ENCODE data around the gene MRPL33.
"Not testable (repeated sequence)": the region's sequence is repeated elsewhere in the genome, so short reads cannot be mapped to it uniquely, and the experiment has no call there.

Gene MRPL33

DNA sequence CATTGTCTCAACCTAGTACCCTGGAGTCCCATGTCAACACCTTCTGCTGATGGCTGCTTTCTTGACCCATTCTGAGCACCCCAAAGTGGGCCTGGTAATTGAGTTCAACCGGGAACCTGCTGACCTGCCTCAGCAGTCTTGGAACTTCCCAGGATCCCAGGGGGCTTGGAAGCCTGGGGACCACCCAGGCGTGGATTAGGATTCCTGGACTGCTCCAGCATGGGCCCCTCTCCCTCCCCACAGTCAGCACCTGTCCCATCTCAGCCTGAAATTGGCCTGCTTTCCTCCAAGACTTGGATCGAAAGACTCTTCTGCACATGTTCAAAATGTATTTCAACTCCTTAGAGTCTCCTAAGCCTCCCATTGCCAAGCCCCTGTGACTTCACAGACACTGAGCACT lies 15.4 kb upstream of the MRPL33 start:
- Histone ChIP-seq H3K4me3 (ENCODE audit: low read depth in 1 of 2, low read length in 2 of 2) (no peak overlapping the region), H3K4me1 (ENCODE audit: control insufficient read depth in 1 of 2, insufficient read depth in 2 of 2, low read length in 2 of 2) (peaks cover 11 to 17% of the 10 kb centered on the region in 2 donors), H3K27ac (ENCODE audit: low read depth, low read length) (no peak overlapping the region), H3K27me3 (ENCODE audit: control insufficient read depth in 1 of 2, insufficient read depth in 2 of 2, low read length in 2 of 2) (no peaks in the 10 kb centered on the region), H3K36me3 (ENCODE audit: control insufficient read depth in 1 of 2, insufficient read depth in 2 of 2, low read length in 2 of 2) (no peaks in the 10 kb centered on the region), H3K9ac (ENCODE audit: low read depth in 1 of 2, low read length in 2 of 2) (no peak overlapping the region), H3K9me3 (ENCODE audit: control insufficient read depth in 1 of 2, low read length in 2 of 2) (no peaks in the 10 kb centered on the region)

DNA sequence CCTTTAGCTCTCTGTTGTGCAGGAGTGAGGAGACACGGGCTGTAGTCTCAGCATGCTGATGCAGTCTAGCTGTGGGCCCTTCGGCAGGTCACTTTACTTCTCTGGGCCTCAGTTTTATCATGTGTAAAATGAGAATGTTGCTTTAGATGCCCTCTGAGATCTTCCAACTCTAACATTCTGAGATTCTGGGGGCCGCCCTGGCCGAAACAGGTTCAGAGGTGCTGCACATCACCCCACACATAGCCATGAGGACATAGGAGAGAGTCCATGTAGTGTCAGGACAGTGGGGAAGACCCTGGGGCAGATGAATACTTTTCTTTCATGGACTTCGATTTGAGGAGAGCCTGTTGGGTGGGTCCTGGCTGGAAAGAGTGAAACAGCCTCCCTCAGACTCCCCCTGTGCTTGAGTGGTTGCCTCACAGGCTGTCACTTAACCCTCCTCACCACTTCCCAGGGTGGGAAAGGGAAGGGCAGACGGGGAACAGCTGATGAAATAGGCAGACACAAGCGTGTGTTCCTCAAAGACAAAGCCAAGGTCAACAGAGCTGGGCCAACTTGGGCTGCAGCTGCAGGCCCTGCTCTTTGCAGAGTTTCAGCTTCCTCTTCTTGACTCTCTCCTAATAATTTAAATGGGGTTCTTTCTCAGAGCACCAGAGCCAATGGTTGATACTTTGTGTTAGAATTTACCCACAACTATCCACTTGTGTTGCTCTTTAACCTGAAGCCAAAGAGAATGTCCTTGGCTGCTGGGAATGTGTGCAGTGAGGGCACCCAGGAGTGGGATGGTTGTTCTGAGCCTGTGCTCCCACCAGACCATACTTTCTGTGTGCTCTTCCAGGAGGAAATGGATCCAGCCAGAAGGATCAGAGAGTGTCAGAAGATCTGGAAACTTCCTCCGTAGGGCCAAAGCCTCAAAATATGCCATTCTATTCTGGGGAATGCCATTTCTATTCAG lies 14.7 kb upstream of the MRPL33 start:
- no peak overlapping the region for H3K4me3 ChIP-seq (ENCODE audit: low read depth in 1 of 2, low read length in 2 of 2)
- H3K27ac ChIP-seq (ENCODE audit: low read depth, low read length), result no peak overlapping the region
- H3K36me3 ChIP-seq (ENCODE audit: control insufficient read depth in 1 of 2, insufficient read depth in 2 of 2, low read length in 2 of 2), result no peaks in the 10 kb centered on the region
- no peak overlapping the region for H3K9ac ChIP-seq (ENCODE audit: low read depth in 1 of 2, low read length in 2 of 2)
- H3K4me1 ChIP-seq (ENCODE audit: control insufficient read depth in 1 of 2, insufficient read depth in 2 of 2, low read length in 2 of 2), result peaks cover 11 to 22% of the 10 kb centered on the region in 2 donors
- H3K27me3 ChIP-seq (ENCODE audit: control insufficient read depth in 1 of 2, insufficient read depth in 2 of 2, low read length in 2 of 2), result no peaks in the 10 kb centered on the region
- no peaks in the 10 kb centered on the region for H3K9me3 ChIP-seq (ENCODE audit: control insufficient read depth in 1 of 2, low read length in 2 of 2)

DNA sequence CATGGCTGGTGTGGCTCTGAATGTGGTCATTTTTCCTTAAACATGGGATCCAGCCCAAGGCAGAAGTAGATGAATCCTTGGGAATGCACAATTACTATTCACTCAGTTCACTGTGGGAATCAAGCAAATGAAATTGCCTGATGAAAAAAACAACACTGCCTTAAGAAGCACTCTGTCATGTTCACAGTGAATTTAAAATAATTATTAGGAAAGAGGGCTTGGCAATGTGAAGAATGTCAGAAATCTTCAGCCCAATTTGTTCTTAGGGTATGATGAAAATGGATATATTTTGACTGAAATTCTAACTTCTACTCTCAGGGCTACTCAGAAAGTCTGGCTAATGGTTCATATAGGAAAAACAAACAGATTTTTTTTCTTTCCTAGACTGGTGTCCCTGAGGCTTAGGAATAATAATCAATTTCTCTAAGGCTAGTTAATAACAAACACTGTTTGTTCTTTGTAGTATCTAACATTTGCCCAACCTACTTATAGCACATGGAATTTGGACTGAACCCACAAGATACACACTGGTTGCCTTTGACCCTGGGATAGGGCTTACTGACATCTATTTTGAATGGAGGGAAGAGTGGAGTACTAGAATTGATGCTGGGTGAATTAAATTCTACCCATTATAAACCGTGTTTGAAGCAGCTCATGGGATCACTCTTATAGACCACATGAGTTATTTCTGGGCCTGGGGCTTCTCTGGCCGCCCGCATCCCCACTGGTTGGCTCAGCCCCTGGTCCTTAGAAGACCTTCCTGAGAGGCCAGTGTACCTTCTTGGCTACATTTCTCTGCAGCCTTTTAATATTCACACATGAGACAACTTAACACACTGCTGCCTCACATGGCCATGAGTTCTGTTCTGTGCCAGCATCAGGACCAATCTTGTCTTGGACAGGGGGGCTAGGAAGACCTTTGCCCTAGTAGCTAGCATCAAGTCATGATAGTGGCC lies 8.3 kb upstream of the MRPL33 start:
- Histone ChIP-seq H3K4me1 (ENCODE audit: control insufficient read depth in 1 of 2, insufficient read depth in 2 of 2, low read length in 2 of 2) (peaks cover 27 to 30% of the 10 kb centered on the region in 2 donors), H3K9ac (ENCODE audit: low read depth in 1 of 2, low read length in 2 of 2) (no peak overlapping the region), H3K27me3 (ENCODE audit: control insufficient read depth in 1 of 2, insufficient read depth in 2 of 2, low read length in 2 of 2) (no peaks in the 10 kb centered on the region), H3K27ac (ENCODE audit: low read depth, low read length) (no peak overlapping the region), H3K4me3 (ENCODE audit: low read depth in 1 of 2, low read length in 2 of 2) (no peak overlapping the region), H3K9me3 (ENCODE audit: control insufficient read depth in 1 of 2, low read length in 2 of 2) (no peaks in the 10 kb centered on the region), H3K36me3 (ENCODE audit: control insufficient read depth in 1 of 2, insufficient read depth in 2 of 2, low read length in 2 of 2) (no peaks in the 10 kb centered on the region)

DNA sequence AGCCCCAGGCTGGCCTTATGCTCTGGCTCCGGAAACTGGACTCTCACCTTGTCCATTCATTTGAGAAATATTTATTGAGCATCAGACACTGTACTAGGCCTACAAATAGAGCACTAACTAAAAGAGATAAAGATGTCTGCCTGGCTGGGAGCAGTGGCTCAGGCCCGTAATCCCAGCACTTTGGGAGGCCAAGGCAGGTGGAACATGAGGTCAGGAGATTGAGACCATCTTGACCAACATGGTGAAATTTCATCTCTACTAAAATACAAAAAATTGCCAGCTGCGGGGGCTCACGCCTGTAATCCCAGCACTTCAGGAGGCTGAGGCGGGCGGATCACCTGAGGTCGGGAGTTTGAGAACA lies 7.6 kb upstream of the MRPL33 start:
- H3K36me3 ChIP-seq (ENCODE audit: control insufficient read depth in 1 of 2, insufficient read depth in 2 of 2, low read length in 2 of 2), result no peaks in the 10 kb centered on the region
- no peak overlapping the region for H3K27ac ChIP-seq (ENCODE audit: low read depth, low read length)
- H3K27me3 ChIP-seq (ENCODE audit: control insufficient read depth in 1 of 2, insufficient read depth in 2 of 2, low read length in 2 of 2), result no peaks in the 10 kb centered on the region
- H3K9ac ChIP-seq (ENCODE audit: low read depth in 1 of 2, low read length in 2 of 2), result no peak overlapping the region
- no peaks in the 10 kb centered on the region for H3K9me3 ChIP-seq (ENCODE audit: control insufficient read depth in 1 of 2, low read length in 2 of 2)
- peaks cover 27 to 30% of the 10 kb centered on the region in 2 donors for H3K4me1 ChIP-seq (ENCODE audit: control insufficient read depth in 1 of 2, insufficient read depth in 2 of 2, low read length in 2 of 2)
- H3K4me3 ChIP-seq (ENCODE audit: low read depth in 1 of 2, low read length in 2 of 2), result no peak overlapping the region

DNA sequence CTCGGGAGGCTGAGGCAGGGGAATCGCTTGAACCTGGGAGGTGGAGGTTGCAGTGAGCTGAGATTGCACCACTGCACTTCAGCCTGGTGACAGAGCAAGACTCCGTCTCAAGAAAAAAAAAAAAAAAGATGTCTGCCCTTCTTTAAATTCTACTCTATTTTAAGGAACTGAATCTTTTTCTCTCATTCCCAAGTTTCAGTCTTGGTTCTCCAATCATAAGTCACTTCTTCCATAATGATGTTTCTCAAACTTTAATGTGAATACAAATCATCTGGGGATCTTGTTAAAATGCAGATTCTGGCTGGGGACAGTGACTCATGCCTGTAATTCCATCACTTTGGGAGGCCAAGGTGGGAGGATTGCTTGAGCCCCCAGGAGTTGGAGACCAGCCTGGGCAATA lies 7.0 kb upstream of the MRPL33 start:
- not testable (repeated sequence) for H3K36me3 ChIP-seq (ENCODE audit: control insufficient read depth in 1 of 2, insufficient read depth in 2 of 2, low read length in 2 of 2)

DNA sequence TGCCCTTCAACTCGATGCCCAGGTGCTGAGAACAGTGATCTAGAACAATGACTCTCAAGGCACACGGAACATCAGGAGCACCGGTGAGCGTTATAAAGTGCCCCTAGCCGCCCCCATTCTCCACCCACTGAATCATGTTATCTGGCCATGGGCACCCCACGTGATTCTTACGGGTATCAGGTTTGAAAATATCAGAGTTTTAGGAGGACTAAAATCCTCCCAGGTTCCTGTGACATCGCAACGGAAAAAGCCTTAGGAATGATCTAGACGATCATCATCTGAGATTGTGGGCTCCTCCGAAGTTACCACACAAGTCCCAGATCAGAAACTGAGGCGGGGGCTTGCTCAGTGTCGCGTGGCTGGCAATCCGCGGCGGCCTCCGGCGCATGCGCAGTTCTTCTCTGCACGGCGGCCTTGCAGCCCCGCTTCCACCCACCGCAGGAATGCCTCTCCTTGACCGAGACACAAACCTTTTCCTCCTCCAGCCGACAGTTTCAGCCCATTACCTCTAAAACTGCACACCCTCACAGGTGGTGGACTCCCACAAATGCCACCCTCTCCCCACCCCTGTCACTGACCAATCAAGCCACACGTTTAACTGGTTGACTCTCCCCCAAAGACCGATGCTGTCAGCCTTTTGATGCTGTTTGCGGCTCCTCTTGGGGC lies 5.8 kb upstream of the MRPL33 start:
- no peaks in the 10 kb centered on the region for H3K27me3 ChIP-seq (ENCODE audit: control insufficient read depth in 1 of 2, insufficient read depth in 2 of 2, low read length in 2 of 2)
- H3K9me3 ChIP-seq (ENCODE audit: control insufficient read depth in 1 of 2, low read length in 2 of 2), result no peaks in the 10 kb centered on the region
- peak overlapping the region; percentile 52 to 65 for H3K9ac ChIP-seq (ENCODE audit: low read depth in 1 of 2, low read length in 2 of 2)
- no peaks in the 10 kb centered on the region for H3K36me3 ChIP-seq (ENCODE audit: control insufficient read depth in 1 of 2, insufficient read depth in 2 of 2, low read length in 2 of 2)
- H3K4me1 ChIP-seq (ENCODE audit: control insufficient read depth in 1 of 2, insufficient read depth in 2 of 2, low read length in 2 of 2), result peaks cover 28 to 30% of the 10 kb centered on the region in 2 donors
- H3K27ac ChIP-seq (ENCODE audit: low read depth, low read length), result no peak overlapping the region
- peak overlapping the region; percentile 65 to 66 for H3K4me3 ChIP-seq (ENCODE audit: low read depth in 1 of 2, low read length in 2 of 2)

More for the DNA sequence above, 7.0 kb upstream of the MRPL33 start:
- not testable (repeated sequence) for H3K4me3 ChIP-seq (ENCODE audit: low read depth in 1 of 2, low read length in 2 of 2); H3K27ac ChIP-seq (ENCODE audit: low read depth, low read length); H3K9ac ChIP-seq (ENCODE audit: low read depth in 1 of 2, low read length in 2 of 2); H3K9me3 ChIP-seq (ENCODE audit: control insufficient read depth in 1 of 2, low read length in 2 of 2); H3K27me3 ChIP-seq (ENCODE audit: control insufficient read depth in 1 of 2, insufficient read depth in 2 of 2, low read length in 2 of 2)
- peaks cover 27 to 30% of the 10 kb centered on the region in 2 donors for H3K4me1 ChIP-seq (ENCODE audit: control insufficient read depth in 1 of 2, insufficient read depth in 2 of 2, low read length in 2 of 2)

DNA sequence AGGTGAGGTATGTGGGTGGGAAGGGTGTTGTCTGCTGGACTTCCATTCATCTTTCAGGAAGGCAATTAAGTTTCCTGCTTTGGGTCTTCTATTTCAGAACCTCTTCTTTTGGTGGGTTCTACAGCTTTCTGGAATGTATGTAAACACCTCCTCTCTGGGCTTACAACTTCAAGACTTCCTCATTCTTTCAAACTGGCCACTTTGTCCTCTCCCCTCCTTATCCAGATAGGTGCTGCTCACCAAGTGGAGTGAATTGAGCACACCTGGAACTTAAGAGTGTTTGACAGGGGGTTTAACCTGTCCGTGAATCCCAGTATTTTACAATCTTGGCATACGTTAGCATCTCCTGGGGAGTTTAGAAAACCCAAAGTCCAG lies 5.2 kb upstream of the MRPL33 start:
- H3K9me3 ChIP-seq (ENCODE audit: control insufficient read depth in 1 of 2, low read length in 2 of 2), result no peaks in the 10 kb centered on the region
- H3K27me3 ChIP-seq (ENCODE audit: control insufficient read depth in 1 of 2, insufficient read depth in 2 of 2, low read length in 2 of 2), result no peaks in the 10 kb centered on the region
- H3K4me1 ChIP-seq (ENCODE audit: control insufficient read depth in 1 of 2, insufficient read depth in 2 of 2, low read length in 2 of 2), result peaks cover 28 to 33% of the 10 kb centered on the region in 2 donors
- H3K4me3 ChIP-seq (ENCODE audit: low read depth in 1 of 2, low read length in 2 of 2), result peak overlapping the region; percentile 65 to 66
- peak overlapping the region in 1 of 2 donors; percentile 65 for H3K9ac ChIP-seq (ENCODE audit: low read depth in 1 of 2, low read length in 2 of 2)
- H3K27ac ChIP-seq (ENCODE audit: low read depth, low read length), result no peak overlapping the region
- H3K36me3 ChIP-seq (ENCODE audit: control insufficient read depth in 1 of 2, insufficient read depth in 2 of 2, low read length in 2 of 2), result no peaks in the 10 kb centered on the region

DNA sequence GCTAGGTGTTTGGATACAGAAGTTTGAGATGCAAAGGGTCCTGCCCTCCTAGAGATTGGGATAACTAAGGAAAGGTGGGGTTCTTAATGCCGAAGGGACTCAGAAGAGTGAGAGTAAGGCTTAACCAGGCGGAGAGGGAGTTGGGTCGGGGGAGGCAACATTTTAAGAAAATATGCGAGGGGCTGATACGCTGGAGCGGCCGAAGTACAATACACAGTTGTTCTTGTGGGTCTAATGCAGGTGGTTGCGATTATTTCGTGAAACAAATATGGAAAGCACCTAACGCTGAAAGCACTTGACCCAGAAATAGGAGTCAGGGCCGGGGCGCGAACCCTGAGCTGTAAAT lies 344 bp upstream of the MRPL33 start:
- Histone ChIP-seq H3K27ac (ENCODE audit: low read depth, low read length) (peak overlapping the region; percentile 91), H3K9me3 (ENCODE audit: control insufficient read depth in 1 of 2, low read length in 2 of 2) (no peaks in the 10 kb centered on the region), H3K27me3 (ENCODE audit: control insufficient read depth in 1 of 2, insufficient read depth in 2 of 2, low read length in 2 of 2) (no peaks in the 10 kb centered on the region), H3K4me3 (ENCODE audit: low read depth in 1 of 2, low read length in 2 of 2) (peak overlapping the region; percentile 99), H3K4me1 (ENCODE audit: control insufficient read depth in 1 of 2, insufficient read depth in 2 of 2, low read length in 2 of 2) (peaks cover 21 to 29% of the 10 kb centered on the region in 2 donors), H3K9ac (ENCODE audit: low read depth in 1 of 2, low read length in 2 of 2) (peak overlapping the region; percentile 87 to 93), H3K36me3 (ENCODE audit: control insufficient read depth in 1 of 2, insufficient read depth in 2 of 2, low read length in 2 of 2) (peaks cover 4 to 16% of the 10 kb centered on the region in 2 donors)

DNA sequence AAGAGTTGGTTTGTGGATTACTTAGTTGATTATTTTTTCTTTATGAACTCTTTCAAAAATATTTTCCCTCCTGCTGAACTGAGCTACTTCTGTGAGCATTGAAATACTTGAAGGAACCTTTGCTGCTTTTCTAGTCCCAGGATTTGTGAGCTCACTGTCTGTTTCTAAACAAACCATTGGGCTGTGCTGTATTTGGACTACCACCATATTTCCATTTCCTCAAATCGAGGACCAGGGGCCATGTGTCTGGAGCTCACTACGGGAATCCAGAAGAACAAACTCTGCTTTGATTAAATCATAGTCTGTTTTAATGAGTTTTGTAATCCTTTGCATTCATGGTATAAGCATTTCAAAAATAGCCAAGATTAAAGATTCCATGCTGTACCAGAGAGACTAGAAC lies 1.3 kb downstream of the MRPL33 start:
- no peaks in the 10 kb centered on the region for H3K9me3 ChIP-seq (ENCODE audit: control insufficient read depth in 1 of 2, low read length in 2 of 2)
- H3K4me1 ChIP-seq (ENCODE audit: control insufficient read depth in 1 of 2, insufficient read depth in 2 of 2, low read length in 2 of 2), result peaks cover 18 to 30% of the 10 kb centered on the region in 2 donors
- H3K27ac ChIP-seq (ENCODE audit: low read depth, low read length), result no peak overlapping the region
- peaks cover 4 to 22% of the 10 kb centered on the region in 2 donors for H3K36me3 ChIP-seq (ENCODE audit: control insufficient read depth in 1 of 2, insufficient read depth in 2 of 2, low read length in 2 of 2)
- peak overlapping the region; percentile 99 for H3K4me3 ChIP-seq (ENCODE audit: low read depth in 1 of 2, low read length in 2 of 2)
- H3K27me3 ChIP-seq (ENCODE audit: control insufficient read depth in 1 of 2, insufficient read depth in 2 of 2, low read length in 2 of 2), result no peaks in the 10 kb centered on the region
- no peak overlapping the region for H3K9ac ChIP-seq (ENCODE audit: low read depth in 1 of 2, low read length in 2 of 2)

Measured in duodenal mucosa (tissue), 2 donors.